Activated CD4-positive, CD25-positive, alpha-beta regulatory T cell treated with anti-CD3 and anti-CD28 coated beads, Interleukin-2, amount 50 U/mL, for 24 hours (primary cell): Measurements from ENCODE around the gene DMRTC1.
"Not testable (repeated sequence)": the region's sequence is repeated elsewhere in the genome, so short reads cannot be mapped to it uniquely, and the experiment has no call there.

ENCODE experiments used
- ATAC-seq, 2 donors: fragments of 150-1000 bp; cut with Tn5 transposase; one replicate each; pipeline ENCODE4 v1.10.0; 2021; ENCODE audit warnings: mild to moderate bottlenecking in 1 of 2, moderate library complexity in 1 of 2

Gene DMRTC1, protein sequence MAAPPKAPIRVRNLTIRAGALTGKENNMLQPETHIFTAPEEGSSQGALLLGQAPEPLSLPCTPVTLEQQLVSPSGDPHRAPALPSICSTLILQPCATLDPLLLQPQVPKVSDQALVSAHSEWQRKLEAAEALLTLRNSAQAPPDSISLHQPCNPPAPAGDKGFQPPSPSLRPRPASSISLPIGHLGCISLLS

DNA sequence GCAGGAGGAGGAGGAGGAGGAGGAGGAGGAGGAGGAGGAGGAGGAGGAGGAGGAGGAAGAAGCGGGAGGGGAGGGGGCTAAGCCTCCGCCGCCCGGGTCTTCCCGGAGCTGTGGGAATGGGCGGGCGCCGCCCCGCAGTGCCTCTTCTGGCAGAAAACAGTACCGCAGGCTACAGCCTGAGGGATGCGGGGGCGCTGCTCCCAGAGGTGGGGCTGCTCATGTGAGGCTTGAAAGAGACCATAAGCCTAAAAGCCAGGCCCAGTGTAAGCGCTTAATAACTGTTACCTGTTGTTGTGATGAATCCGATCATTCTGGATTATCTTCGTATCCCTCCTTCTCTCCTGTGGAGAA is at the start of gene DMRTC1:
TSS of gene DMRTC1 (minus strand) at position 19 of the 351 bp plus-strand sequence. CDS start 68,143 bp downstream, outside the sequence.
- peak; percentile 71 to 72 for ATAC-seq

DNA sequence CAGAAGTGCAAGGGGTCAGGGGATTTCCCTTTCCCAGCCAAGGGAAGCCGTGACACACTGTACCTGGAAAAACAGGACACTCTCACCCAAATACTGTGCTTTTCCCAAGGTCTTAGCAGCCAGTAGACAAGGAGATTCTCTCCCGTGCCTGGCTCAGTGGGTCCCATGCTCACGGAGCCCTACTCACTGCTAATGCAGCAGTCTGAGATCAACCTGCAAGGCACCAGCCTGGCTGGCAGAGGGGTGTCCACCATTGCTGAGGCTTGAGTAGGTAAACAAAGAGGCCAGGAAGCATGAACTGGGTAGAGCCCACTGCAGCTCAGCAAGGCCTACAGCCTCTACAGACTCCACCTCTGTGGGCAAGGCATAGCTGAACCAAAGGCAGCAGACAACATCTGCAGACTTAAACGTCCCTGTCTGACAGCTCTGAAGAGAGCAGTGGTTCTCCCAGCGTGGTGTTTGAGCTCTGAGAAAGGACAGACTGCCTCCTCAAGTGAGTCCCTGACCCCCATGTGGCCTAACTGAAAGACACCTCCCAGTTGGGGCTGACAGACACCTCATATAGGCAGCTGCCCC is 37.3 kb upstream of the DMRTC1 start:
- ATAC-seq: not testable (repeated sequence)

DNA sequence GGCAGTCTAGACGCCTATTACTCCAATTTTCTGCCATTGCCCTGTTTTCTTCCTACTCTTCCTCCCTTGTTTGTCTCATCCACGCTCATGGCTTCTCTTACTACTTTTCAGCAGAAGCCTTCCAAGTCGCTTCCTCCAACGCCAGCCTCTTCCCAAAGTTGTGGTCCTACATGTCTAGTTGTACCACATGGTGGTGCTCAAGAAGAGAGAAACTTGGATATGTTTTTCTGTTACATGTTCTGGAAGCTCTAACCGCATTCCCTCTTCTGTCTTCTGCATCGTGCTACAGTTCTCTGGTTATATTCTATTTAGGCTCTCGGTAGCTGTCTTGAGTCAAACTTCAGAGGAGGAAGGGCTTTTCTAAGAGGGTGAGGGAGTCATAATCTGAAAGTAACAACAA is 31.2 kb upstream of the DMRTC1 start:
- ATAC-seq: not testable (repeated sequence)

DNA sequence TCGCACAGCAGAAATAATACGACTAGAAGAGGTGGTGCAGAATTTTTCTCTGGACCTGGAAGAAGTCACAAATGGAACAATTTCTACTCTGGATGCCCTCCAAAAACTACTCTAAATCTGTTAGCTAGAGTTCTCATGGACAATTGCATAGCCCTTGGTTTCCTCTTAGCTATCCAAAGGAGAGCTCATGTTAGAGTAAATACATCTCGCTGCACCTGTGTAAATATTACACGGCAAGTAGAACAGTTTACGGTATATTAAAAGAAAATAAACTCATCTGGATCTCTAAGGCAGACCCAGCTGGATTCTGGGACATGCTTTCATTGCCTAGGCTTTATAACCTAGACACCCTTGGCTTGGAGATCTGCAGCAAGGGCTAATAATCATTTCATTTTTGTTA is 28.2 kb upstream of the DMRTC1 start:
- ATAC-seq: not testable (repeated sequence)

DNA sequence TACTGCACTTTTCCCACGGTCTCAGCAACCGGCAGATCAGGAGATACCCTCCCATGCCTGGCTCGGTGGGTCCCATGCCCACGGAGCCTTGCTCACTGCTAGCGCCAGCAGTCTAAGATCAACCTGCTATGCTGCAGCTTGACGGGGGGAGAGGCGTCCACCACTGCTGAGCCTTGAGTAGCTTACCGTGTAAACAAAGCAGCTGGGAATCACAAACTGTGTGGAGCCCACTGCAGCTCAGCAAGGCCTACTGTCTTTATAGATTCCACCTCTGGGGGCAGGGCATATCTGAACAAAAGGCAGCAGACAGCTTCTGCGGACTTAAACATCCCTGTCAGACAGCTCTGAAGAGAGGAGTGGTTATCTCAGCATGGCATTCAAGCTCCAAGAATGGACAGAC is 16.3 kb upstream of the DMRTC1 start:
- ATAC-seq: not testable (repeated sequence)

DNA sequence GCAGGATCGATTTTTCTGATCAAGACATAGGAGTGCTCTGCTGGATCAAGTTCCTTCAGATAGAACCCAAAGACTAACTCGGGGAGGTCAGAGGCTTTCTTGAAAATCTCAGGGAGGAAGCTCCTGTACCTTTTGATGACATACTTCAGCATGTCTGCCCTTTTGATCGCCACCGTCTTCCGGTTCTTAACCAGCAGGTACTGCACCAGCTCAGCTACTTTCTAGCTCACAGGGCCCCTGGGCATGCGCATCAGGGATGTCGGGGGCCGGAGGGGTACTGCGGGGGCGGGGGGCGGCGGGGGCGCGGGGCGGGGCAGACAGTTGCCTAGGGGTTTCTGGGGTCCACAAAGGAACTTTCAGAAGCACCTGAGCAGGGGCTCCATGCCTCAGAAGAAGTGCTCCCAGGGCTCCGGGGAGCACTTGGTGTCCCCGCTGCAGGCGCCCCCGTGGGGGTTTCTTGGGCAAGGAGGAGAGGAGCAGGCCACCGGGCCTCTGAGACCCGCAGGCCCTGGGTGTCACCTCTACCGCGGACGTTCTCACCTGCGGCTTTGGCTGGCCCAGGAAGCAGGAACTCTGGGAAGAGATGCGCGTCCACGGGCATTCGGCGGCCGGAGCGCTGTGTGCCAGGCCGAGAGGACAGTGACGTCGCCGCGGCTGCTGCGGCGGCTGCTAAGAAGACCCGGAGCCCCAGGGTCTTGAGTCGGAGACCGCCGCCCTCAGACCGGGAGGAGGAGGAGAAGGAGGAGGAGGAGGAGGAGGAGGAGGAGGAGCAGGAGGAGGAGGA is 410 bp downstream of the DMRTC1 start:
- ATAC-seq: peak; percentile 84 to 86

DNA sequence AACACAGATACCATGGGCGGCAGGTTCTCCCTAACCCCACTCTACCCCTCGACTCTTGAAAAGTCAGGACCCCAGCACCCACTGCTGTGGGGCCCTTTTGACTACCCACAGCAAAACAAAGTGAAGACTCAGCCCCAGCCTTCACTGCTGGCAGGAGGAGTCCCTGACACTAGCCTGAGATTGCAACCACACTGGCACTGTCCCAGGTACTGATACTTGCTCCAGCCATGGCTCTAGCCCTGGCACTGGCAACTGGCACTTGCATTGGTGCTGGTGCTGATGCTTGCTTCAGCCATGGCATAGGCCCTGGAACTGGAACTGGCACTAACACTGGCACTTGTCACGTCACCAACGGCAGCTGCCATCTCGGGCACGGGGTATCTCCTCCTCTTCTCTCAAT is 1.4 kb downstream of the DMRTC1 start:
- ATAC-seq: not testable (repeated sequence)

DNA sequence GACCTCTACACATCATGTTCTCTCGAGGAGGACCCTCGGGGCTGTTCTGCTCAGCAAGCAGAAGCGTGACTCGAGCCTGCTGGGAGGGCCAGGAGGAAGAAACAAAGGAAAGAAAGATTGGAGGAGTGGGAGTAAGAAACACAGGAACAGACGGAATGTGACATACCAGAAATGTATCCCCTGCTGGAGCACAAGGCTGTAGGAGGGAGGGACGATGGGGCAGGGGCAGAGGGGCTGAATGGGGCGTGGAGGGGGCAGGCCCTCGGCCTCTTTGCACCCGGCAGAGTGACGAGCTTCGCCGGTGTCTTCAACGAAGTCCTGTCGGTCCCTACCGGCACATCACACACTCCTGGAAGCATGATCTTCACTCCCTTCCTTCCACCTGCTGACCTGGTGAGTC is 5.7 kb downstream of the DMRTC1 start, which contains the start of gene FAM236A:
TSS of gene FAM236A (plus strand) at position 301 of the 400 bp plus-strand sequence. CDS start at position 358, 57 bp downstream.
- not testable (repeated sequence) for ATAC-seq

DNA sequence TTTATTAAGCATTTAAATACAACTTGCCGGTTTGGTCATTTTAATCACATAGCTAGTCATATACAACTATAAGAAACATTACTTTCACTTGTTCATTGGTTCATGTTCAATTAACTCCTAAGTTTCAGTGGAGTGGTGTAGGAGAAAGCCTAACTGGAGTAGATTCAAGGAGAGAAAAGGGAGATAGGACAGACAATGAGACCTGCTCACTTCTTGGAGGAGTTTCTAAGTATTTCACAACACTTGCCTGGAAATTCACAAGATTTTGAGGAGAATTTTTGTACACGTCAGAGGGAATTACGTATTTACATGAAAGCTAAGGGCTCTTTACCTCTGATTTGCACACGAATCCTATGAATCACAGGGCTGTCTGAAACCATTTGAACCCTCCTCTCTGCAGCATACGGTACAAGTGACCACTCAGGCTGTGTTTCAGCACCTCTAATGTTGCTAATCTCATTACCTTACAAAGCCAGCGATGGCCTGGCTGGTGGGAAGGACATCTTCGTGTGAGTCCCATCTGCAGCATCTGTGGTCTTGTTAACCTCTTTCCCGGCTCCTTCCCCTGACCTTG is 6.7 kb downstream of the DMRTC1 start:
- ATAC-seq: not testable (repeated sequence)

DNA sequence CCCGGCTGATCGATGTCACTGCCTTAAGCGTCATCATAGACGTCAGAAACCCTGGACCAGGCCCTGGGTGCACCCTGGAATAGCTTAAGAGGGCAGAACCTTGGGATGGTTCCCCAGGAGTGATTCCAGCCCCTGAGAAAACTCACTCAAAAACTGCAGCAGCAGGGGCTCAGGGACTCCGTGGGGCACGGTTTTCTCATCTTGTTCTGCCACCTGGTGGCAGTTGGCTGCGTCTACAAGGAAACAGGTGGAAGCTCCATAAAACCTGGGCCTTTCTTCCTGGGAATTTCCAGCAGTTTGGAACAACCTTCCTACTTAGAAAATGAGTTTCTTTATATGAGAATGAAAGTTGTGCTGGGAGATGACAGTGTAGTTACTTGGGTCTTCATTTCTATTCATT is 7.2 kb downstream of the DMRTC1 start:
- not testable (repeated sequence) for ATAC-seq

DNA sequence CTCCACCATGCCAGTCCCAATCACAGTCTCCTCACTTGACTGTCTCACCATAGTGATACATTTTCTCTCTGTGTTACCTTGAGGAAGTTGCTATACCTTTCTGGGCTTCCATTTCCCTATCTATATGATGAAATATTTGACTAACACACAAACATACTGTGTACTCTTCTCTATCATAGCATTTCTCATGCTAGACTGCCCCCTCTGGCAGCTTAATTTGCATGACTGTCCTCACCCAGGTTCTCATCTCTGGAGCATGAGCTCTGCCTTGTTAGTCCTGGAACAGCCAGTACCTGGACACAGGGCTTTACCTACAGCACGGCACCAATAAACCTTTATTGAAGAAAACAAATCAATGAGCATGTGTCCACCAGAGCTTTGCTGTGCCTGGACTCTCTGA is 11.4 kb downstream of the DMRTC1 start:
- ATAC-seq: not testable (repeated sequence)

DNA sequence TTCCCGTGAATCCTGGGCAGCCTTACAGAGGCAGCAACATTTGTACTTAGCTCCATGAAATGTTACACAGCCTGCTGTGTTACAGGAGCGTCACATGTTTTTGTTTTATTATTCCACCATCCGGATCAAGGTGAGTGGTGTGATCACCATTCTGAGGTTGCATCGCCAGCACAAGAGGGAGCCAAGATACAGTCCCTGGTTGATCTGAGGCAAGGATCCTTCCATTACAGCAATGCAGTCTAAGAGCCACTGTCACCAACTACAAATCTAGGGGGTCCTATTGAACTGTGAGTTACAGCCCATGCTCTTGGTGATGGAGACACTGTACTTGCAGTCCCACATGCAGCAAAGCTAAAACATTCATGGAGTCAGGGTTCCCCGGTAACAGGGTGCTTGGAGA is 27.5 kb downstream of the DMRTC1 start:
- ATAC-seq: not testable (repeated sequence)

DNA sequence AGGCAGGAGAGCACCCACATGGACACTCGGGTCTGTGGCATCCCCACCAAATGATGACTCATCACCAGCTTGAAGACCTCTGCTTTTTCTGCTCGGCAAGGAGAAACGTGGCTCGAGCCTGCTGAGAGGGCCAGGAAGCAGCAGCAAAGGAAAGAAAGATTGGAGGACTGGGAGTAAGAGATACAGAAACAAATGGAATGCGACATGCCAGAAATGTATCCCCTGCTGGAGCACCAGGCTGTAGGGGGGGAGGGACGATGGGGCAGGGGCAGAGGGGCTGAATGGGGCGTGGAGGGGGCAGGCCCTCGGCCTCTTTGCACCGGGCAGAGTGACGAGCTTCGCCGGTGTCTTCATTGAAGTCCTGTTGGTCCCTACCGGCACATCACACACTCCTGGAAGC is 31.3 kb downstream of the DMRTC1 start, which contains the start of gene FAM236C:
TSS of gene FAM236C (plus strand) at position 301 of the 400 bp plus-strand sequence. CDS start 100 bp downstream, outside the sequence.
- ATAC-seq: not testable (repeated sequence)

DNA sequence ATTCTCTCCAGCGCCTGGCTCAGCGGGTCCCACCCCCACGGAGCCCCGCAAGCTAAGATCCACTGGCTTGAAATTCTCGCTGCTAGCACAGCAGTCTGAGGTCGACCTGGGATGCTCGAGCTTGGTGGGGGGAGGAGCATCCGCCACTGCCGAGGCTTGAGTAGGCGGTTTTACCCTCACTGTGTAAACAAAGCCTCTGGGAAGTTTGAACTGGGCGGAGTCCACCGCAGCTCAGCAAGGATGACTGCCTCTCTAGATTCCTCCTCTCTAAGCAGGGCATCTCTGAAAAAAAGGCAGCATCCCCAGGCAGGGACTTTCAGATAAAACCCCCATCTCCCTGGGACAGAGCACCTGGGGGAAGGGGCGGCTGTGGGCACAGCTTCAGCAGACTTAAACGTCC is 53.9 kb downstream of the DMRTC1 start:
- ATAC-seq: not testable (repeated sequence)

DNA sequence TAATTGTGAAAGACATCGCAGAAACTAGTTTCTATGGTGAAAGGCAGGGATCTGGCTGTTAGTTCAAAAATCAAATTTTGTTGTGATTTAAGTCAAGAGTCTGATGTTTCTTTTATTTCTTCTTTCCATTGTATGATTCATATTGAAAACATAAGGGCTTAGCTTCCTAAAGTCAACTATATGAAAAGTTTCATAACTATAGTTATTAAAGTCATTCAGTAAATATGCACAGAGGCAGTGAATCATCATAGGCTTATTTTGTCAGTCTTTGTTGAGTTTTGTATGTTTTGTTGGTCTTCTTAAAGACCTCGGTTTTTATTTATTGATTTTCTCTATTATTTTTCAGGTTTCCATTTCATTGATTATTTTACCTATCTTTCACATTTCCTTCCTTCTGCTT is 60.7 kb downstream of the DMRTC1 start:
- not testable (repeated sequence) for ATAC-seq

DNA sequence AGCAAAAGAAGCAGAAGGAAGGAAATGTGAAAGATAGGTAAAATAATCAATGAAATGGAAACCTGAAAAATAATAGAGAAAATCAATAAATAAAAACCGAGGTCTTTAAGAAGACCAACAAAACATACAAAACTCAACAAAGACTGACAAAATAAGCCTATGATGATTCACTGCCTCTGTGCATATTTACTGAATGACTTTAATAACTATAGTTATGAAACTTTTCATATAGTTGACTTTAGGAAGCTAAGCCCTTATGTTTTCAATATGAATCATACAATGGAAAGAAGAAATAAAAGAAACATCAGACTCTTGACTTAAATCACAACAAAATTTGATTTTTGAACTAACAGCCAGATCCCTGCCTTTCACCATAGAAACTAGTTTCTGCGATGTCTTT is 106.1 kb downstream of the DMRTC1 start:
- ATAC-seq: not testable (repeated sequence)

DNA sequence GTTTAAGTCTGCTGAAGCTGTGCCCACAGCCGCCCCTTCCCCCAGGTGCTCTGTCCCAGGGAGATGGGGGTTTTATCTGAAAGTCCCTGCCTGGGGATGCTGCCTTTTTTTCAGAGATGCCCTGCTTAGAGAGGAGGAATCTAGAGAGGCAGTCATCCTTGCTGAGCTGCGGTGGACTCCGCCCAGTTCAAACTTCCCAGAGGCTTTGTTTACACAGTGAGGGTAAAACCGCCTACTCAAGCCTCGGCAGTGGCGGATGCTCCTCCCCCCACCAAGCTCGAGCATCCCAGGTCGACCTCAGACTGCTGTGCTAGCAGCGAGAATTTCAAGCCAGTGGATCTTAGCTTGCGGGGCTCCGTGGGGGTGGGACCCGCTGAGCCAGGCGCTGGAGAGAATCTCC is 112.9 kb downstream of the DMRTC1 start:
- ATAC-seq: not testable (repeated sequence)
